A549 (cell line): ENCODE measurements around the gene MED22. TPM values are rescaled to one million over a fixed set of nuclear protein-coding genes. Genes with fewer than 3 reads are reported as not detected.

Experiments
- ATAC-seq, 2 experiments: fragments of 200-7000 bp in 1 of 2; fragments of >200 bp in 1 of 2; cut with Nextera tagmentation in 1 of 2; cut with Tn5 transposase in 1 of 2; 3 replicates each; pipeline versions ENCODE4 v1.8.0 to v1.9.1; 2018 to 2020; ENCODE audit warnings: mild to moderate bottlenecking in 1 of 2, moderate library complexity in 1 of 2
- CTCF ChIA-PET: fragments of 300-600 bp; sonication (Branson Sonifier 250); formaldehyde crosslinking; extraction: SDS; loops from one replicate; lab custom pipeline; 2021; ENCODE audit warnings: antibody characterized with exemption, inconsistent platforms; lab: Yijun Ruan, JAX
- POLR2A ChIA-PET: fragments of 350-600 bp; formaldehyde crosslinking; extraction: SDS; loops from one replicate; lab custom pipeline; 2021; ENCODE audit warnings: antibody characterized with exemption, inconsistent platforms; lab: Yijun Ruan, JAX
- DNase-seq, 2 experiments: peaks; one replicate each; pipeline versions ENCODE4 v3.0.0 to v3.0.0-alpha.2; 2011 to 2016; ENCODE audit warnings: low read depth in 1 of 2, low spot score in 1 of 2
- FAIRE-seq: peaks from 2 replicates; lab custom pipeline; 2011; peaks lifted over from hg19 to GRCh38; lab: Jason Lieb, UNC
- H3K27ac ChIP-seq, 2 experiments: fragments of >200 bp; sonication (Bioruptor Twin); formaldehyde crosslinking; 3 replicates each; pipeline ENCODE4 v1.5.1; 2016 to 2017
- H3K4me1 ChIP-seq: fragments of >200 bp; sonication (Bioruptor Twin); formaldehyde crosslinking; 3 replicates; pipeline ENCODE4 v1.6.1; 2016
- H3K4me2 ChIP-seq: fragments of >200 bp; sonication (Bioruptor Twin); formaldehyde crosslinking; 3 replicates; pipeline ENCODE4 v1.6.1; 2016
- H3K4me3 ChIP-seq: fragments of >200 bp; sonication (Bioruptor Twin); formaldehyde crosslinking; 3 replicates; pipeline ENCODE4 v1.5.1; 2016
- H3K9me3 ChIP-seq: fragments of >200 bp; sonication (Bioruptor Twin); formaldehyde crosslinking; 3 replicates; pipeline ENCODE4 v1.6.1; 2016
- CBX2 ChIP-seq: fragments of 200-600 bp; sonication (generic); IDR thresholded peaks from 2 replicates; pipeline ENCODE4 v1.6.1; 2016; ENCODE audit warnings: low read depth, mild to moderate bottlenecking, borderline replicate concordance
- CHD2 ChIP-seq: fragments of 150-350 bp; IDR thresholded peaks from 2 replicates; pipeline ENCODE4 v1.6.1; 2014; ENCODE audit warnings: low read length; ENCODE audit not compliant: partially characterized antibody
- CHD4 ChIP-seq: fragments of 200-600 bp; sonication (generic); IDR thresholded peaks from 2 replicates; pipeline ENCODE4 v1.6.1; 2016; ENCODE audit warnings: antibody characterized with exemption, mild to moderate bottlenecking, borderline replicate concordance
- E2F6 ChIP-seq: IDR thresholded peaks from 2 replicates; pipeline ENCODE4 v1.6.1; 2012; ENCODE audit warnings: low read depth, borderline replicate concordance
- EHF ChIP-seq: fragments of 250-450 bp; sonication (Bioruptor Pico); IDR thresholded peaks from 2 replicates; pipeline ENCODE4 v1.5.0; 2020; ENCODE audit warnings: mild to moderate bottlenecking
- EP300 ChIP-seq, 2 experiments: fragments of >200 bp; sonication (Bioruptor Twin); formaldehyde crosslinking; IDR thresholded peaks; 2 replicates in 1 of 2; 3 replicates in 1 of 2; pipeline ENCODE4 v1.6.1; 2016 to 2017
- ESRRA ChIP-seq: fragments of 150-350 bp; IDR thresholded peaks from 2 replicates; pipeline ENCODE4 v1.6.1; 2014; ENCODE audit warnings: mild to moderate bottlenecking, low read length, borderline replicate concordance
- FOSB ChIP-seq: fragments of 250-450 bp; sonication (Bioruptor Pico); IDR thresholded peaks from 2 replicates; pipeline ENCODE4 v1.5.0; 2020; ENCODE audit warnings: mild to moderate bottlenecking, moderate library complexity
- FOSL2 ChIP-seq, 2 experiments: fragments of 450-650 bp in 1 of 2; fragments of >200 bp in 1 of 2; sonication (Bioruptor Twin) in 1 of 2; formaldehyde crosslinking; IDR thresholded peaks; 2 replicates each; pipeline versions ENCODE4 v1.5.0 to v1.6.1; 2016 to 2020; ENCODE audit warnings: mild to moderate bottlenecking in 1 of 2, moderate library complexity in 1 of 2
- FOXS1 ChIP-seq: fragments of 250-450 bp; sonication (Bioruptor Pico); IDR thresholded peaks from 2 replicates; pipeline ENCODE4 v1.5.0; 2020; ENCODE audit warnings: mild to moderate bottlenecking, moderate library complexity
- GATA3 ChIP-seq: IDR thresholded peaks from 2 replicates; pipeline ENCODE4 v1.6.1; 2012; ENCODE audit warnings: borderline replicate concordance
- HEYL ChIP-seq: fragments of 250-450 bp; sonication (Bioruptor Pico); IDR thresholded peaks from 2 replicates; pipeline ENCODE4 v1.8.0; 2021; ENCODE audit warnings: mild to moderate bottlenecking, moderate library complexity
- HOXB13 ChIP-seq: fragments of 250-450 bp; sonication (Bioruptor Pico); IDR thresholded peaks from 2 replicates; pipeline ENCODE4 v1.5.0; 2020; ENCODE audit warnings: low read depth, mild to moderate bottlenecking, moderate library complexity
- JUN ChIP-seq, 2 experiments: fragments of >200 bp; sonication (Bioruptor Twin); formaldehyde crosslinking; IDR thresholded peaks; 2 replicates in 1 of 2; 3 replicates in 1 of 2; pipeline ENCODE4 v1.6.1; 2016 to 2017
- KDM1A ChIP-seq: fragments of 200-600 bp; sonication (generic); IDR thresholded peaks from 2 replicates; pipeline ENCODE4 v1.6.1; 2016; ENCODE audit warnings: low read depth, mild to moderate bottlenecking
- KDM5A ChIP-seq: fragments of 200-600 bp; sonication (generic); IDR thresholded peaks from 2 replicates; pipeline ENCODE4 v1.6.1; 2016; ENCODE audit warnings: antibody characterized with exemption, mild to moderate bottlenecking
- MAX ChIP-seq: IDR thresholded peaks from 2 replicates; pipeline ENCODE4 v1.6.1; 2012
- MAZ ChIP-seq: fragments of 150-350 bp; IDR thresholded peaks from 2 replicates; pipeline ENCODE4 v1.6.1; 2014; ENCODE audit warnings: antibody characterized with exemption, low read depth, low read length, borderline replicate concordance
- MYC ChIP-seq: IDR thresholded peaks from 2 replicates; pipeline ENCODE4 v1.6.1; 2012; ENCODE audit warnings: mild to moderate bottlenecking, inconsistent platforms, low read length, improper control_type of control experiment, borderline replicate concordance
- NPAS2 ChIP-seq: fragments of 250-450 bp; sonication (Bioruptor Pico); IDR thresholded peaks from 2 replicates; pipeline ENCODE4 v1.8.0; 2022; ENCODE audit warnings: mild to moderate bottlenecking, moderate library complexity, borderline replicate concordance
- NR3C1 ChIP-seq: fragments of >200 bp; sonication (Bioruptor Twin); formaldehyde crosslinking; IDR thresholded peaks from 3 replicates; pipeline ENCODE4 v1.6.1; 2017
- RCOR1 ChIP-seq: fragments of 150-350 bp; IDR thresholded peaks from 2 replicates; pipeline ENCODE4 v1.6.1; 2014; ENCODE audit warnings: antibody characterized with exemption, low read length, low read depth
- SREBF2 ChIP-seq: fragments of 450-650 bp; IDR thresholded peaks from 2 replicates; pipeline ENCODE4 v1.6.1; 2014; ENCODE audit warnings: mild to moderate bottlenecking, moderate library complexity
- TP53 ChIP-seq: fragments of 250-450 bp; sonication (Bioruptor Pico); IDR thresholded peaks from 2 replicates; pipeline ENCODE4 v1.5.0; 2021; ENCODE audit warnings: mild to moderate bottlenecking, moderate library complexity
- ZC3H11A ChIP-seq: fragments of 450-650 bp; IDR thresholded peaks from 2 replicates; pipeline ENCODE4 v1.6.1; 2014; ENCODE audit warnings: antibody characterized with exemption, mild to moderate bottlenecking
- ZFP36 ChIP-seq: fragments of 450-650 bp; IDR thresholded peaks from 2 replicates; pipeline ENCODE4 v1.6.1; 2014; ENCODE audit warnings: borderline replicate concordance; ENCODE audit not compliant: partially characterized antibody
- WGBS: methylation state at CpG from one replicate; pipeline ENCODE4 v1.1.6; 2017; ENCODE audit errors: missing lambda C conversion rate; 5-methylcytosine and 5-hydroxymethylcytosine counted together
- polyA plus RNA-seq, 4 experiments: library from polyadenylated mRNA; depleted of rRNA in 3 of 4; stranded (reverse); fragments of >200 nt; fragmentation: RNase III in 1 of 4; extraction: RNeasy Plus Mini Kit Qiagen cat#74134 plus additional on column Dnase treatment in 1 of 4; gene quantifications; 2 replicates in 3 of 4; 3 replicates in 1 of 4; pipeline ENCODE4 v1.2.3, GENCODE V29; 2011 to 2017
- TF ChIP-seq, protein P1 (sequence below): fragments of >200 bp; sonication (Bioruptor Twin); formaldehyde crosslinking; IDR thresholded peaks from 3 replicates; pipeline ENCODE4 v1.6.1; 2016

MED22 gene
- polyA plus RNA-seq, 2 of the 4 experiments (the other 2 are of a cell fraction) = 15.7 to 22.0 TPM

- POLR2A ChIA-PET = interaction anchor here (0.7 to 1.2 kb wide), 6 partner anchors 14 to 939 kb away, joined by 3 to 7 read pairs (median 5); partner anchors contain the start of genes MED22 and RPL7A
Measured at GRCh38 chr9:133380734-133381133, 32.8 kb upstream of the MED22 start.

GRCh38 chr9:133379153-133380086 lies 31.5 kb upstream of the MED22 start:
- Histone ChIP-seq H3K27ac (no peak overlapping the region), H3K9me3 (no peaks in the 10 kb centered on the region), H3K4me1 (peaks cover 15% of the 10 kb centered on the region), H3K4me2 (no peak overlapping the region), H3K4me3 (no peak overlapping the region)
- no peak for FAIRE-seq
- ATAC-seq = no peak
- CTCF ChIA-PET = interaction anchor here (0.7 to 2.9 kb wide), 9 partner anchors 8 to 107 kb away, joined by 3 to 9 read pairs (median 4); no protein-coding TSS in a partner anchor
- 91% methylated on average over 14 of the region's 14 CpGs for WGBS
- TF ChIP-seq FOSB (CRISPR knock-in tag) (no peak), NPAS2 (CRISPR knock-in tag) (no peak), KDM5A (no peak), EHF (CRISPR knock-in tag) (no peak), CBX2 (no peak), HEYL (CRISPR knock-in tag) (no peak), MYC (no peak), JUN (IDR thresholded peaks at IDR 0.05) (no peak), TP53 (CRISPR knock-in tag) (no peak), EP300 (IDR thresholded peaks at IDR 0.05) (no peak), MAX (no peak), KDM1A (no peak), ZC3H11A (no peak), MAZ (no peak), FOXS1 (CRISPR knock-in tag) (no peak), SREBF2 (no peak), CHD2 (no peak), RCOR1 (no peak)
- TF ChIP-seq, protein P1, sequence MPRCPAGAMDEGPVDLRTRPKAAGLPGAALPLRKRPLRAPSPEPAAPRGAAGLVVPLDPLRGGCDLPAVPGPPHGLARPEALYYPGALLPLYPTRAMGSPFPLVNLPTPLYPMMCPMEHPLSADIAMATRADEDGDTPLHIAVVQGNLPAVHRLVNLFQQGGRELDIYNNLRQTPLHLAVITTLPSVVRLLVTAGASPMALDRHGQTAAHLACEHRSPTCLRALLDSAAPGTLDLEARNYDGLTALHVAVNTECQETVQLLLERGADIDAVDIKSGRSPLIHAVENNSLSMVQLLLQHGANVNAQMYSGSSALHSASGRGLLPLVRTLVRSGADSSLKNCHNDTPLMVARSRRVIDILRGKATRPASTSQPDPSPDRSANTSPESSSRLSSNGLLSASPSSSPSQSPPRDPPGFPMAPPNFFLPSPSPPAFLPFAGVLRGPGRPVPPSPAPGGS = no peak
- POLR2A ChIA-PET = interaction anchor here (1.2 kb wide), 1 partner anchor 32 kb away, joined by 3 read pairs; the partner anchor contains the start of genes MED22 and RPL7A
- DNase-seq = no peak

More at GRCh38 chr9:133380734-133381133, 32.8 kb upstream of the MED22 start:
- Histone ChIP-seq H3K9me3 (no peaks in the 10 kb centered on the region), H3K27ac (no peak overlapping the region), H3K4me3 (no peak overlapping the region), H3K4me1 (peaks cover 15% of the 10 kb centered on the region), H3K4me2 (no peak overlapping the region)
- ATAC-seq (no peak), FAIRE-seq (no peak), DNase-seq (no peak)
- TF ChIP-seq E2F6 (no peak), MYC (no peak), CBX2 (no peak), HOXB13 (CRISPR knock-in tag) (no peak), GATA3 (no peak), JUN (IDR thresholded peaks at IDR 0.05) (no peak), CHD4 (no peak), ZFP36 (no peak), NR3C1 (no peak), ESRRA (no peak), FOSL2 (IDR thresholded peaks at IDR 0.05) (no peak), FOSL2 (CRISPR knock-in tag; IDR thresholded peaks at IDR 0.05) (no peak), HEYL (CRISPR knock-in tag) (no peak)
- CTCF ChIA-PET = interaction anchor here (1.1 to 1.8 kb wide), 3 partner anchors 18 to 106 kb away, joined by 3 to 6 read pairs (median 3); no protein-coding TSS in a partner anchor
- 86% methylated on average over 4 of the region's 4 CpGs for WGBS
